K562 (cell line): ENCODE data around the gene TMA7B. TPM values are rescaled to one million over a fixed set of nuclear protein-coding genes. Genes with fewer than 3 reads are reported as not detected.

Experiments
- ATAC-seq: fragments of 200-7000 bp; cut with Tn5 transposase; 3 replicates; pipeline ENCODE4 v1.9.1; 2020; ENCODE audit warnings: moderate library complexity
- BruUV-seq: library from RNA; stranded (reverse); fragments of 400-500 nt; replicated peaks from 2 replicates; lab custom pipeline; 2021; lab: Mats Ljungman, UMichigan
- CTCF ChIA-PET: fragments of 300-600 bp; formaldehyde crosslinking; extraction: SDS; loops from one replicate; lab custom pipeline; 2021; ENCODE audit warnings: low intra/inter-chr PET ratio; lab: Yijun Ruan, JAX
- POLR2A ChIA-PET: fragments of 300-600, 350-650 bp; sonication (Branson Sonifier 250); formaldehyde crosslinking; extraction: SDS; loops from one replicate; lab custom pipeline; 2021; ENCODE audit warnings: antibody characterized with exemption, inconsistent platforms; lab: Yijun Ruan, JAX
- DNase-seq, 4 experiments: peaks; one replicate each; pipeline versions ENCODE4 v3.0.0 to v3.0.0-alpha.2; 2011 to 2018; ENCODE audit warnings: low spot score in 3 of 4, mixed read lengths in 3 of 4; ENCODE audit errors: extremely low read depth in 1 of 4
- FAIRE-seq: peaks from 2 replicates; lab custom pipeline; 2011; peaks lifted over from hg19 to GRCh38; lab: Jason Lieb, UNC
- H2AFZ ChIP-seq: 2 replicates; pipeline ENCODE4 v1.6.0; 2011; ENCODE audit warnings: low read depth, low read length, control low read depth, inconsistent platforms
- H3K27ac ChIP-seq: fragments of 200-600 bp; 3 replicates; pipeline ENCODE4 v1.8.0; 2011; ENCODE audit warnings: low read depth, mild to moderate bottlenecking, control low read depth, inconsistent platforms, low read length, moderate library complexity, mixed read lengths; ENCODE audit errors: extremely low read depth
- H3K27me3 ChIP-seq, 2 experiments: fragments of 300-600 bp in 1 of 2; 2 replicates in 1 of 2; 3 replicates in 1 of 2; pipeline versions ENCODE4 v1.6.0 to v1.8.0; 2011; ENCODE audit warnings: inconsistent platforms in 2 of 2, low read length in 2 of 2, mild to moderate bottlenecking in 1 of 2, mixed read lengths in 1 of 2, moderate library complexity in 1 of 2; ENCODE audit not compliant: control insufficient read depth in 2 of 2, insufficient read depth in 2 of 2
- H3K36me3 ChIP-seq: fragments of 300-600 bp; 3 replicates; pipeline ENCODE4 v1.8.0; 2011; ENCODE audit warnings: mild to moderate bottlenecking, low read length, inconsistent platforms; ENCODE audit not compliant: control insufficient read depth, insufficient read depth
- H3K4me1 ChIP-seq, 2 experiments: fragments of 200-600 bp in 1 of 2; replicated peaks in 1 of 2; 2 replicates in 1 of 2; 3 replicates in 1 of 2; pipeline versions ENCODE4 v1.5.1 to v1.8.0; 2011; ENCODE audit warnings: inconsistent platforms in 2 of 2, low read length in 2 of 2, mild to moderate bottlenecking in 1 of 2, mixed read lengths in 1 of 2, moderate library complexity in 1 of 2; ENCODE audit not compliant: control insufficient read depth in 2 of 2, insufficient read depth in 2 of 2
- H3K4me2 ChIP-seq: 2 replicates; pipeline ENCODE4 v1.6.1; 2011; ENCODE audit warnings: low read length, control low read depth, inconsistent platforms, mixed read lengths; ENCODE audit not compliant: insufficient read depth
- H3K4me3 ChIP-seq: fragments of 200-600 bp; sonication (generic), shearing (Covaris generic); 2 replicates; pipeline ENCODE4 v1.5.1; 2016; ENCODE audit warnings: control low read depth, inconsistent platforms
- H3K79me2 ChIP-seq: fragments of 200-600 bp; 3 replicates; pipeline ENCODE4 v1.8.0; 2011; ENCODE audit warnings: low read length, inconsistent platforms; ENCODE audit not compliant: control insufficient read depth, insufficient read depth
- H3K9ac ChIP-seq, 2 experiments: 2 replicates each; pipeline versions ENCODE4 v1.6.0 to v1.6.1; 2011; ENCODE audit warnings: low read depth in 2 of 2, low read length in 2 of 2, control low read depth in 1 of 2, inconsistent platforms in 1 of 2, mild to moderate bottlenecking in 1 of 2, mixed read lengths in 1 of 2; ENCODE audit not compliant: insufficient read depth in 1 of 2
- H3K9me1 ChIP-seq: one replicate; pipeline ENCODE4 v1.6.0; 2011; ENCODE audit warnings: inconsistent platforms, mild to moderate bottlenecking, low read length, moderate library complexity; ENCODE audit not compliant: control insufficient read depth, insufficient read depth
- H3K9me3 ChIP-seq: replicated peaks from 2 replicates; pipeline ENCODE4 v1.5.1; 2011; ENCODE audit warnings: low read depth, low read length, inconsistent platforms; ENCODE audit not compliant: control insufficient read depth, insufficient read depth
- H4K20me1 ChIP-seq: replicated peaks from 2 replicates; pipeline ENCODE4 v1.6.1; 2011; ENCODE audit warnings: low read length, inconsistent platforms, mixed read lengths; ENCODE audit not compliant: control insufficient read depth, insufficient read depth
- HMBOX1 ChIP-seq: sonication (generic); IDR thresholded peaks from 2 replicates; pipeline ENCODE4 v1.6.1; 2016
- KDM5B ChIP-seq: fragments of 200-600 bp; sonication (generic); IDR thresholded peaks from 2 replicates; pipeline ENCODE4 v1.6.1; 2012; ENCODE audit warnings: low read depth, mild to moderate bottlenecking, moderate library complexity, low read length, control low read depth, inconsistent platforms; ENCODE audit not compliant: insufficient replicate concordance
- SMAD4 ChIP-seq: fragments of 250-450 bp; sonication (Bioruptor Pico); conservative IDR thresholded peaks from 2 replicates; pipeline ENCODE4 v1.8.0; 2021; ENCODE audit warnings: inconsistent platforms, mild to moderate bottlenecking, moderate library complexity
- SPI1 ChIP-seq: IDR thresholded peaks from 2 replicates; pipeline ENCODE4 v1.6.1; 2011; ENCODE audit warnings: low read depth, low read length, control low read depth, borderline replicate concordance
- TFAM ChIP-seq: fragments of 250-450 bp; sonication (Bioruptor Pico); conservative IDR thresholded peaks from 2 replicates; pipeline ENCODE4 v1.5.0; 2021; ENCODE audit warnings: mild to moderate bottlenecking, moderate library complexity
- ZNF280B ChIP-seq: fragments of 250-450 bp; sonication (Bioruptor Pico); IDR thresholded peaks from 2 replicates; pipeline ENCODE4 v1.5.1; 2021; ENCODE audit warnings: mild to moderate bottlenecking
- ZNF408 ChIP-seq: fragments of 250-450 bp; sonication (Bioruptor Pico); IDR thresholded peaks from 2 replicates; pipeline ENCODE4 v1.4.0; 2020; ENCODE audit warnings: low read depth, mild to moderate bottlenecking, moderate library complexity
- ZNF740 ChIP-seq, 3 experiments: fragments of 200-800 bp in 1 of 3; sonication (Bioruptor generic) in 1 of 3; sonication (generic) in 1 of 3; formaldehyde crosslinking in 1 of 3; IDR thresholded peaks; 2 replicates each; pipeline versions ENCODE4 v1.6.1 to v1.8.0; 2016 to 2022; ENCODE audit warnings: mild to moderate bottlenecking in 2 of 3, missing compliant biosample characterization in 2 of 3, missing genetic modification characterization in 2 of 3, missing genetic modification reagents in 1 of 3
- WGBS: fragments of 100-300 bp; shearing (Covaris generic); methylation state at CpG from one replicate; pipeline ENCODE4 v1.1.6; 2016; ENCODE audit warnings: low coverage, mixed read lengths; ENCODE audit not compliant: insufficient coverage; ENCODE audit errors: missing lambda C conversion rate; 5-methylcytosine and 5-hydroxymethylcytosine counted together
- in situ Hi-C: fragments of 300-500 bp; cut with MboI; formaldehyde crosslinking; loops from 4 replicates; pipeline ENCODE4 v1.15.0; 2018; ENCODE audit warnings: inconsistent platforms, mixed read lengths
- intact Hi-C: fragments of 100-400 bp; cut with micrococcal nuclease; formaldehyde crosslinking; loops from 2 replicates; pipeline ENCODE4 v1.14.2; 2022
- polyA plus RNA-seq, 8 experiments: library from polyadenylated mRNA; depleted of rRNA in 4 of 8; stranded (reverse) in 5 of 8; unstranded in 3 of 8; fragments of >200 nt; fragmentation: Nextera tagmentation in 2 of 8; fragmentation: Illumina TruSeq in 1 of 8; extraction: Ambion mirVana in 2 of 8; extraction: Trizol in 1 of 8; gene quantifications; 2 replicates each; pipeline versions ENCODE4 v1.2.1 to v1.2.3, GENCODE V29; 2011 to 2014; ENCODE audit warnings: inconsistent platforms in 1 of 8, missing spikeins in 1 of 8
- total RNA-seq, 7 experiments: library from RNA; depleted of rRNA in 6 of 7; stranded (reverse); fragments of >200 nt in 6 of 7; fragmentation: Illumina TruSeq in 2 of 7; extraction: Trizol in 2 of 7; gene quantifications; 2 replicates each; pipeline versions ENCODE4 v1.2.1 to v1.2.3, GENCODE V29; 2011 to 2021; ENCODE audit warnings: low replicate concordance in 1 of 7

The TMA7B gene
- total and polyA plus RNA-seq, 9 of the 15 experiments (the other 6 are each of a cell fraction or from before 2014, with no cell fraction given): 5.6 to 14.2 (median 11.8) TPM

- Histone ChIP-seq H3K36me3 (no peaks in the 10 kb centered on the region), H3K4me1 (peaks cover 7 to 54% of the 10 kb centered on the region in 2 experiments), H3K9me3 (no peaks in the 10 kb centered on the region), H3K79me2 (peaks cover 8% of the 10 kb centered on the region; the same call in 1 of the 3 replicates), H3K27ac (peak overlapping the region; percentile 43; the same call in 1 of the 3 replicates), H4K20me1 (no peaks in the 10 kb centered on the region)
- 52% methylated on average over 5 of the region's 6 CpGs for WGBS
- BruUV-seq: no TSS peak
- intact Hi-C loops: no loop called here
- TF ChIP-seq ZNF740 (CRISPR knock-in tag; IDR thresholded peaks at IDR 0.05) (no peak), ZNF740 (tag; IDR thresholded peaks at IDR 0.05) (0 out of 4 replicates have a peak, but pooled peaks of 1 of the 2 experiments have one; percentile 30), TFAM (CRISPR knock-in tag) (no peak), KDM5B (no peak), ZNF408 (CRISPR knock-in tag) (no peak), ZNF280B (CRISPR knock-in tag) (no peak), HMBOX1 (peak; percentile 22; the same call in 1 of the 2 replicates), SPI1 (peak; percentile 52; the same call in 1 of the 2 replicates), SMAD4 (CRISPR knock-in tag) (peak; percentile 56)
- TF ChIP-seq, all 486 proteins: peak for 4
- ChIA-PET POLR2A (interaction anchor here (0.7 to 0.9 kb wide), 2 partner anchors 11 to 82 kb away, joined by 3 to 4 read pairs; no protein-coding TSS in a partner anchor), CTCF (no interaction called here)
- Histone ChIP-seq H3K4me2 (no peak overlapping the region), H2AFZ (peak overlapping the region; percentile 68), H3K9ac (no peak overlapping the region), H3K9me1 (no peaks in the 10 kb centered on the region), H3K4me3 (no peak overlapping the region), H3K27me3 (no peaks in the 10 kb centered on the region)
- FAIRE-seq (peak; percentile 73), ATAC-seq (no peak), DNase-seq (no peak)
- in situ Hi-C loops: no loop called here
These were observed 23.6 kb upstream of the TMA7B start for GRCh38 chr22:39936523-39937145.
